ENCODE data around the gene SPTY2D1. TPM values are rescaled to one million over a fixed set of nuclear protein-coding genes. Genes with fewer than 3 reads are reported as not detected.

The SPTY2D1 gene
- total RNA-seq, 2 experiments from 2014 or later, result 17.8 to 26.4 TPM

DNA sequence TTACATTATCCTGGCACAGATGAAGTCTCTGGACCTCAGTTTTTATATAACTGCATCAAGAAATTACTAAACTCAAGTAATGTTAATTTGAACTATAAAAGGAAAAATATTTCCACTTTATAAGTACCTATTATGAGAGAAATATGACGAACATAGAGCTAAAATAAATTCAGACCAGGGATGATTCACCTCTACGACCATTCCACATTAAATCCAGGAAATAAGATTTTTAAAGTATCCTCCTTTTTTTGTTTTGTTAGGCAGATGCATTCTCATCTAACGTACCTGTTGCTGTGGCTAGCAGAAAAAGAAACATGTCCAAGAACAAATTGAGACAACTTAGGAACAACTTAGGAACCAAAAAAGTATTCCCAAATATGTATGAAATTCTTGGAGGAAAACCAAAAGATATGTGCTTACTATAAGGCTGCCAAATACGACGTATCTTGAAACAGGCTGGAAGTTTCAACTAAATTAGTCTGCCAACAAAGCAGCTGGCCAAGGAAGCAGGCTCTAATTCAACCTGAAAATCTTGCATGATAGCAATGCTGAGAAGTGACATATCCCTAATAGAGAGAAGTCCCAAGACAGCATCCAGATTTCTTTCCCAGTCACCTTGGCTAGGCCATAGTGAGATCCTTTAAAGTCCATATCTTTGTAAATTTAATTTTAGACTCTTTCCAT lies 15.7 kb downstream of the SPTY2D1 start:
- Mint-ChIP-seq H3K4me3 (peak overlapping the region; percentile 40), H3K36me3 (ENCODE audit: low read depth) (peaks cover 27% of the 10 kb centered on the region), H3K9me3 (ENCODE audit: low read depth) (no peaks in the 10 kb centered on the region), H3K27me3 (no peaks in the 10 kb centered on the region), H3K27ac (peak overlapping the region; percentile 56), H3K4me1 (peaks cover 58% of the 10 kb centered on the region)
- ATAC-seq (no peak), DNase-seq (no peak)
- POLR2A ChIA-PET, result interaction anchor here (0.9 to 2.7 kb wide), 2 partner anchors 15 to 18 kb away, joined by 3 to 15 read pairs; partner anchors contain the start of gene SPTY2D1
- CTCF ChIA-PET, result interaction anchor here (1.0 to 4.5 kb wide), 4 partner anchors 10 to 105 kb away, joined by 3 to 20 read pairs (median 4); no protein-coding TSS in a partner anchor
- intact Hi-C loops (cut with DNase I, micrococcal nuclease), result loop anchor here in 1 of 2 experiments (5.0 kb wide), 2 partner anchors 41 to 54 kb away; no protein-coding TSS in a partner anchor

DNA sequence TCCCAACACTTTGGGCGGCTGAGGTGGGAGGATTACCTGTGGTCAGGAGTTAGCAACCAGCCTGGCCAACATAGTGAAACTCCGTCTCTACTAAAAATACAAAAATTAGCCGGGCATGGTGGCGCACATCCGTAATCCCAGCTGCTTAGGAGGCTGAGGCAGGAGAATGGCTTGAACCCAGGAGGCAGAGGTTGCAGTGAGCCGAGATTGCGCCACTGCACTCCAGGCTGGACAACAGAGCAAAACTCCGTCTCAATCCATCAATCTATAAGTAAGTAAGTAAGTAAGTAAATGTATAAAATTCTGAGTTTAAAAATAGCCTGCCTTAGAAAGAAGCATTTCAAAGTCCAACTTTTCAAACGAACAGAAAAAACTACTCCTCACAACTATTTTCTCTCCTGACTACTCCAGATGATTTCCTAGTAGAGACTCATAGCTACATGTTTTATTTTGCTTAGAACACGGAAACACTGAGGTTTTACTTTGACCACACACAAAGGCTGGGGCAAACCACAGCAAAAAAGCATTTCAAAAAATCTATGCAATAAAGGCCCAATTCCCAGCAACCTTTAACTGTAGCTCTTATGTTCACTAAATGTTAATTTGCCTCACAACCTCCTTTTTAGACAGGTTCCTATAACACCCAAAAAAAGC lies 16.3 kb downstream of the SPTY2D1 start:
- DNase-seq (peak; percentile 47), ATAC-seq (peak; percentile 54)
- Mint-ChIP-seq H3K4me3 (peak overlapping the region; percentile 40), H3K27me3 (no peaks in the 10 kb centered on the region), H3K27ac (peak overlapping the region; percentile 56), H3K36me3 (ENCODE audit: low read depth) (peaks cover 29% of the 10 kb centered on the region), H3K9me3 (ENCODE audit: low read depth) (no peaks in the 10 kb centered on the region), H3K4me1 (peaks cover 55% of the 10 kb centered on the region)
- CTCF ChIA-PET, result interaction anchor here (1.0 to 4.5 kb wide), 4 partner anchors 10 to 106 kb away, joined by 3 to 20 read pairs (median 4); no protein-coding TSS in a partner anchor
- intact Hi-C loops (cut with DNase I, micrococcal nuclease), result loop anchor here in 1 of 2 experiments (5.0 kb wide), 2 partner anchors 41 to 54 kb away; no protein-coding TSS in a partner anchor
- POLR2A ChIA-PET, result interaction anchor here (0.9 to 2.7 kb wide), 2 partner anchors 15 to 19 kb away, joined by 3 to 15 read pairs; partner anchors contain the start of gene SPTY2D1

DNA sequence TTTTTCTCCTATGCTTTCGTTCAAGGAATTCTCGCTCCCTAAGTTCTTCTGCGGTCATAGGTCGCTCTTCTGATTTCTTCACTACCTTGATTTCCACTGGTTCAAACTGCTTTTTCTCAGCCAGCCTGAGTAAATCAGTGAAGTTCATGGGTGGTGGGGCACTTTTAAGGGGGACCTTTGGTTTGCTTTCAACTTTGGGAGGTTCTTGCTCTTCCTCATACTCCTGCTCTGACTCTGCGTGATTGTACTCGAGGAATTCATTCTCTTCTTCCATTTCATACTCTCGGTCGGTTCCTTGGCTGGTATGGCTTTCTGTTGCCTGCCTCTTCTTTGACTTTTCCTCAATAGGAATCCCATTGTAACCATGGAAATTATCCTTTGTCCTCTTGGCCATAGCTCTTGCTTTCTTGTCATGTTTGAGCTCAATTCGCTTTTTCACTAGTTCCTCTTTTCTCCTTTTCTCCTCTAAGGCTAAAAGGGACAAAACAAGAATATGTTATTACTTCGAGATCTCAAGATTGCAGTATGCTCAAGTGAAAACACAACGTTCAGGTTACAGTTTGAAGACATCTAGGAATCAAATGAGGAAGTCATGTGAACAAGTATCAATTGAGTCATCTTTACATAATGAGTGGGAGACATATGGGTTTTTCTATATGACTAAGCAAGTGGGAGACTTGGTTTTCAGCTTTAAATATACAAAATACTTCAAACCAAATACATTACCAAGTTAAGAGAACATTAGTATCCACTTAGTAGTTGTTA lies 18.3 kb downstream of the SPTY2D1 start:
- no peak for DNase-seq

DNA sequence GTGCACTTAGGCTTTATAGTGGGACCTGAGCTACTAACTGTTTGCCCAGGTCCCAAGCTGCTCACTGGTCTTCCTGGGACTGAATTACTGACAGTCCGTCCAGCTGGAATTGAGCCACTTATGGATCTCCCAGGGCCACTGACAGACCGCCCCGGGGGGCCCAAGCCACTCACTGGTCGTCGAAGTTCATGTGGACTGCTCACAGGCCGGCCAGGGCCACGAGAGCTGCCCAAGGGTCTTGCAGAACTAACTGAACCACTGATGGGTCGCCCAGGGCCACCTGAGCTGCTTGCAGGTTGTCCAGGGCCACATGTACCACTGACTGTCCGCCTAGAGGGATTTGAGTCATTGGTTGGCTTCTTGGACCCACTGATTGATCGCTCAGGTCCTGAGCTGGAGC lies 19.5 kb downstream of the SPTY2D1 start:
- no peak overlapping the region for H3K4me3 Mint-ChIP-seq
- H3K9me3 Mint-ChIP-seq (ENCODE audit: low read depth), result no peaks in the 10 kb centered on the region
- peaks cover 42% of the 10 kb centered on the region for H3K36me3 Mint-ChIP-seq (ENCODE audit: low read depth)
- intact Hi-C loops (cut with DNase I, micrococcal nuclease), result loop anchor here in 1 of 2 experiments (5.0 kb wide), 2 partner anchors 37 to 58 kb away; no protein-coding TSS in a partner anchor
- CTCF ChIA-PET, result interaction anchor here (0.8 to 1.4 kb wide), 5 partner anchors 12 to 371 kb away, joined by 3 to 6 read pairs (median 4); no protein-coding TSS in a partner anchor
- no peaks in the 10 kb centered on the region for H3K27me3 Mint-ChIP-seq
- H3K27ac Mint-ChIP-seq, result no peak overlapping the region
- peaks cover 44% of the 10 kb centered on the region for H3K4me1 Mint-ChIP-seq
- ATAC-seq (no peak), DNase-seq (no peak)
- POLR2A ChIA-PET, result interaction anchor here (2.5 kb wide), 1 partner anchor 19 kb away, joined by 10 read pairs; the partner anchor contains the start of gene SPTY2D1

More for the DNA sequence above, 18.3 kb downstream of the SPTY2D1 start:
- ChIA-PET CTCF (interaction anchor here (0.9 to 4.5 kb wide), 8 partner anchors 13 to 372 kb away, joined by 3 to 20 read pairs (median 5); no protein-coding TSS in a partner anchor), POLR2A (interaction anchor here (0.6 to 2.5 kb wide), 4 partner anchors 18 to 1773 kb away, joined by 3 to 10 read pairs (median 4); partner anchors contain the start of gene SPTY2D1)
- H3K9me3 Mint-ChIP-seq (ENCODE audit: low read depth), result no peaks in the 10 kb centered on the region
- peak overlapping the region; percentile 91 for H3K27ac Mint-ChIP-seq
- intact Hi-C loops (cut with DNase I, micrococcal nuclease), result loop anchor here (1.0 to 5.0 kb wide), 6 partner anchors 18 to 89 kb away; partner anchors contain the start of genes SPTY2D1 (in 2 of the 2) and UEVLD (in 1 of the 2)
- H3K4me1 Mint-ChIP-seq, result peaks cover 48% of the 10 kb centered on the region
- H3K36me3 Mint-ChIP-seq (ENCODE audit: low read depth), result peaks cover 34% of the 10 kb centered on the region
- no peaks in the 10 kb centered on the region for H3K27me3 Mint-ChIP-seq
- peak overlapping the region; percentile 13 for H3K4me3 Mint-ChIP-seq
- ATAC-seq, result peak; percentile 83

DNA sequence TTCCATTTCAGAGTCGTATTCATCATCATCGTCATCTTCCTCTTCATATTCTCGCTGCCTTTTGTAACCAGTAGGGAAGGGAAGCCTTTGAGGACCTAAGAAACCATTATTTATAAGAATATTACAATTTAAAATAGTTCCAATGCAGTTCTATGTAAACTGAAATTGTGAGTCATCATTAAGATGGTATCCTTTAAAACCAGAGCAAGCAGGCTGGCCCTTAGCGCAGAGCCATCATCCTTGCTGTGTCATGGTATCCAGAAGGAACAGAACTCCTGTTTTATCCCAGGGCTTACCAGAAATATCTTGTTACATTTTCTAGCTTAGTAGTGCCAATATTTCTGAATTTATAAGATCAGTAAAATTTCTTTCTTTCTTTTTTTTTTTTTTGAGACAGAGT lies 21.7 kb downstream of the SPTY2D1 start:
- Mint-ChIP-seq H3K9me3 (ENCODE audit: low read depth) (no peaks in the 10 kb centered on the region), H3K27ac (no peak overlapping the region), H3K36me3 (ENCODE audit: low read depth) (peaks cover 48% of the 10 kb centered on the region), H3K4me1 (peaks cover 24% of the 10 kb centered on the region), H3K4me3 (no peak overlapping the region), H3K27me3 (no peaks in the 10 kb centered on the region)
- intact Hi-C loops (cut with DNase I, micrococcal nuclease), result no loop called here
- no peak for DNase-seq
- ChIA-PET CTCF (interaction anchor here (0.6 to 1.0 kb wide), 3 partner anchors 26 to 543 kb away, joined by 3 read pairs; no protein-coding TSS in a partner anchor), POLR2A (interaction anchor here (0.7 kb wide), 1 partner anchor 134 kb away, joined by 3 read pairs; no protein-coding TSS in a partner anchor)
- ATAC-seq, result no peak

DNA sequence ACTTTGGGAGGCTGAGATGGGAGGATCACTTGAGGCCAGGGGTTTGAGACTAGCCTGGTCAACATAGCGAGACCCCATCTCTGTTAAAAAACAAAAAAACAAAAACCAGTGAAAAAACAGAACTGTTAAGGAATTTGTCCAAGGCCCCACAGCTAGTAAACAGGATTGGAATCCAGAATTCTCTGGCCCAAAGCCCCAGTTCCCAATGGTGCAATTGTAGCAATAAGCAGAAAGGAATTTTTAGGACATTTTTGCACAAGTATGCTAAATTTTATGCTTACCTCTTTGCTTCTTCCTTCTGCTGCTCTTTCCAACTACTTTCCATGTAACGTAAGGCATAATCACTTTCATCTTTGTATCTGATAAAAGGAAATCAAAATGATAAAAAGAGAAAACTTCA lies 22.9 kb downstream of the SPTY2D1 start:
- Mint-ChIP-seq H3K27me3 (no peaks in the 10 kb centered on the region), H3K4me1 (peaks cover 12% of the 10 kb centered on the region), H3K9me3 (ENCODE audit: low read depth) (no peaks in the 10 kb centered on the region), H3K4me3 (no peak overlapping the region), H3K36me3 (ENCODE audit: low read depth) (peaks cover 54% of the 10 kb centered on the region), H3K27ac (no peak overlapping the region)
- ChIA-PET POLR2A (no interaction called here), CTCF (no interaction called here)
- DNase-seq (no peak), ATAC-seq (no peak)
- intact Hi-C loops (cut with DNase I, micrococcal nuclease), result no loop called here

DNA sequence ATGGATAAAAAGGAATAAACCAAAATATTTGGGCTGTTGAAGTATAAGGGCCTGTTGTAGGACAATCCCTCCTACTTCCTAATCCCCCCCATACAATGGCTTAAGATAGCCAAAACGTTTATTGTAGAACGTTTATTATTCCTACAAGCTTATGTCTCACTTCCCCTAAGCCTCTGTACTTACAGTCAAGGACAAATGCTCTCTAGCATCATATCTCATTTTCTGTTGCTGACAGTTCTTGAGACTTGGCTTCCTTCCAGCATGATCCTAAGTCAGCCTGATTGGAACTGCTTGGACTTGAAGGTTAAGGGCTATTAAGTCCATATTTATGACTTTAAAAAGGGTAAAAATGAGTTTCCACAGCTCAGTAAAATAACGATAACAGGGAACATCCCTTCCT lies 25.8 kb downstream of the SPTY2D1 start:
- H3K4me1 Mint-ChIP-seq, result no peaks in the 10 kb centered on the region
- intact Hi-C loops (cut with DNase I, micrococcal nuclease), result no loop called here
- H3K27ac Mint-ChIP-seq, result no peak overlapping the region

DNA sequence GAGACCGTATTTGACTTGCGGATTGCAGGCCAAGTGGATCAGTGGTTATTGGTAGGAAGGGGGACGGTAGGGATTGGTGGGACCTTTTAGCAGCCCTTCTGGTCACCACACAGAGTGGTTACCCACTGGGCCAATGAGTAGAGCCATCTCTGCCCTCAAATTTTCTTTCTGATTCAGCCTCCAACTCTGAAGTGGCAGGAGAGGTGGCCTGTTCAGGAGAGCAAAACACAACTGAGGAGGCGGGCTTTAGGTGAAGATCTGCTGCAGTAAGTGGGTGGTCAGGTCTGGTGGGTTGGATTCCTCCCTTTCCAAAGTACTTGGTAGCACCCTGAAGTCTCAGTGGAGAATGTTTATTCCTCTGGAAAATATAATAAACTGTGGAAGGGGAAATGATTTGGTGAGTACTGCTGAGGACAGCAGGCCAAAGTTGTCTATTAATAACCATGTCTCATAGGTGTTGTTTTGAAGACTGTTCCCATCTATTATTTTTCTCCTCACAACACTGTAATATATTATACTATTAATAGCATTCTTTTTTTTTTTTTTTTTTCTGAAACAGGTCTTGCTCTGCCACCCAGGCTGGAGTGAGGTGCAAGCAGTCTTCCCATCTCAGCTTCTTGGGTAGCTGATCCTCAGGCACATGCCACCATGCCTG lies 33.1 kb downstream of the SPTY2D1 start:
- Mint-ChIP-seq H3K4me3 (no peak overlapping the region), H3K27ac (no peak overlapping the region), H3K9me3 (ENCODE audit: low read depth) (no peaks in the 10 kb centered on the region), H3K4me1 (no peaks in the 10 kb centered on the region), H3K36me3 (ENCODE audit: low read depth) (peaks cover 2% of the 10 kb centered on the region), H3K27me3 (no peaks in the 10 kb centered on the region)
- intact Hi-C loops (cut with DNase I, micrococcal nuclease), result no loop called here
- no peak for DNase-seq
- ChIA-PET POLR2A (no interaction called here), CTCF (interaction anchor here (0.8 to 0.9 kb wide), 2 partner anchors 34 to 66 kb away, joined by 3 read pairs; no protein-coding TSS in a partner anchor)
- ATAC-seq, result no peak

More for the DNA sequence above, 25.8 kb downstream of the SPTY2D1 start:
- no peak overlapping the region for H3K4me3 Mint-ChIP-seq
- ChIA-PET POLR2A (no interaction called here), CTCF (interaction anchor here (1.5 to 1.8 kb wide), 2 partner anchors 68 to 114 kb away, joined by 3 to 4 read pairs; no protein-coding TSS in a partner anchor)
- H3K9me3 Mint-ChIP-seq (ENCODE audit: low read depth), result no peaks in the 10 kb centered on the region
- peaks cover 31% of the 10 kb centered on the region for H3K36me3 Mint-ChIP-seq (ENCODE audit: low read depth)
- DNase-seq (no peak), ATAC-seq (no peak)
- no peaks in the 10 kb centered on the region for H3K27me3 Mint-ChIP-seq

DNA sequence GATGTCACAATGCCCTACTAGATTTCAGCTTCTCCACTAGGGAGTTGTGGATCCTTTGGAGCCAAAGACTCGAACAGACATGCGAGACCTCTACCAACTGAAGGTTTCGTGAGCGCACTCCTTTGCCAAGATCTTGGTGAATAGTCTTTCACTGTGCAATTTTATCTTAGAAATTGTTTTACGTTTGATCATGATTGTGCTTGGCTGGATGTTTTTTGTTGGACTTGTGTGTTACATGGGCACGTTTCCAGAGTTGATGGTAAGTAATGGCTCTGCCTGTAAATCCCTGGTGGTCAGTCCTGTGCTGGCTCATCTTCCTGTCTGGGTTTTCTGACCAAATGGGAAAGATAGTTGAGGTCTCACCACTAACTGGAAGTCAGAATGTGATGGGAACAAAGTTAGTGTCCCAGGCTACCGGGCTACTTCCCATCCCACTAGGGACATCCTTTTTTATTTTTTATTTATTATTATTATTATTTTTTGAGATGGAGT lies 34.4 kb downstream of the SPTY2D1 start, which contains the start of gene MISFA:
Gene MISFA (plus strand): TSS at position 51 of the 492 bp plus-strand sequence. CDS start 140 bp downstream, at position 191.
- CTCF ChIA-PET, result no interaction called here

More for the DNA sequence above, 34.4 kb downstream of the SPTY2D1 start, which contains the start of gene MISFA:
- H3K4me1 Mint-ChIP-seq, result no peaks in the 10 kb centered on the region
- H3K27ac Mint-ChIP-seq, result no peak within 1 kb of the TSS
- H3K36me3 Mint-ChIP-seq (ENCODE audit: low read depth), result no peaks in the 10 kb centered on the region
- no peaks in the 10 kb centered on the region for H3K27me3 Mint-ChIP-seq
- H3K4me3 Mint-ChIP-seq, result no peak within 1 kb of the TSS
- DNase-seq, result no peak
- ATAC-seq, result no peak
- POLR2A ChIA-PET, result no interaction called here
- intact Hi-C loops (cut with DNase I, micrococcal nuclease), result no loop called here
- H3K9me3 Mint-ChIP-seq (ENCODE audit: low read depth), result no peaks in the 10 kb centered on the region

Data from activated CD4-positive, alpha-beta T cell treated with anti-CD3 and anti-CD28 coated beads for 36 hours (primary cell).